Osteoblast (primary cell): ENCODE measurements around the gene PARVA. TPM values are rescaled to one million over a fixed set of nuclear protein-coding genes. Genes with fewer than 3 reads are reported as not detected.

Experiments
- DNase-seq: peaks from one replicate; pipeline ENCODE4 v3.0.0; 2011; ENCODE audit warnings: low spot score, mixed read lengths; ENCODE audit not compliant: insufficient read length; ENCODE audit errors: missing footprints
- H2AFZ ChIP-seq: 2 replicates; pipeline ENCODE4 v1.6.0; 2011; ENCODE audit warnings: mild to moderate bottlenecking, low read length
- H3K27ac ChIP-seq: 2 replicates; pipeline ENCODE4 v1.5.1; 2011; ENCODE audit warnings: mild to moderate bottlenecking, low read depth, low read length, moderate library complexity
- H3K27me3 ChIP-seq: 2 replicates; pipeline ENCODE4 v1.6.0; 2012; ENCODE audit warnings: mild to moderate bottlenecking, control low read depth, inconsistent platforms, low read length, moderate library complexity; ENCODE audit not compliant: insufficient read depth
- H3K36me3 ChIP-seq: 2 replicates; pipeline ENCODE4 v1.5.1; 2011; ENCODE audit warnings: mild to moderate bottlenecking, low read length, control low read depth, moderate library complexity; ENCODE audit not compliant: insufficient read depth
- H3K4me1 ChIP-seq: 2 replicates; pipeline ENCODE4 v1.5.1; 2011; ENCODE audit warnings: mild to moderate bottlenecking, low read length, control low read depth, moderate library complexity; ENCODE audit not compliant: insufficient read depth
- H3K4me2 ChIP-seq: 2 replicates; pipeline ENCODE4 v1.6.0; 2011; ENCODE audit warnings: mild to moderate bottlenecking, low read length; ENCODE audit not compliant: insufficient read depth
- H3K4me3 ChIP-seq: fragments of 200-600 bp; sonication (generic); 3 replicates; pipeline ENCODE4 v1.5.1; 2012; ENCODE audit warnings: mild to moderate bottlenecking, low read length, inconsistent platforms; ENCODE audit not compliant: insufficient read depth
- H3K79me2 ChIP-seq: 2 replicates; pipeline ENCODE4 v1.6.0; 2012; ENCODE audit warnings: mild to moderate bottlenecking, low read length, control low read depth, inconsistent platforms; ENCODE audit not compliant: insufficient read depth
- H3K9me3 ChIP-seq: 2 replicates; pipeline ENCODE4 v1.5.1; 2011; ENCODE audit warnings: low read depth, low read length, control low read depth
- H4K20me1 ChIP-seq: 2 replicates; pipeline ENCODE4 v1.6.0; 2012; ENCODE audit warnings: mild to moderate bottlenecking, low read length, control low read depth; ENCODE audit not compliant: insufficient read depth
- total RNA-seq: library from RNA; depleted of rRNA; stranded (reverse); fragments of >200 nt; gene quantifications from 2 replicates; pipeline ENCODE4 v1.2.3, GENCODE V29; 2012
- TF ChIP-seq, protein P1 (sequence below): IDR thresholded peaks from 2 replicates; pipeline ENCODE4 v1.5.1; 2011; ENCODE audit warnings: mild to moderate bottlenecking, low read depth, low read length, moderate library complexity; ENCODE audit errors: extremely low read depth

Gene PARVA
- total RNA-seq, 1 donor = 74.9 TPM

- Histone ChIP-seq H3K36me3 (no peaks in the 10 kb centered on the region), H3K9me3 (no peaks in the 10 kb centered on the region), H3K27me3 (no peaks in the 10 kb centered on the region), H3K27ac (no peak overlapping the region), H3K79me2 (no peaks in the 10 kb centered on the region), H2AFZ (no peak overlapping the region), H3K4me1 (peaks cover 41% of the 10 kb centered on the region), H3K4me3 (no peak overlapping the region), H3K4me2 (no peak overlapping the region), H4K20me1 (no peaks in the 10 kb centered on the region)
- no peak for DNase-seq
- TF ChIP-seq, protein P1, sequence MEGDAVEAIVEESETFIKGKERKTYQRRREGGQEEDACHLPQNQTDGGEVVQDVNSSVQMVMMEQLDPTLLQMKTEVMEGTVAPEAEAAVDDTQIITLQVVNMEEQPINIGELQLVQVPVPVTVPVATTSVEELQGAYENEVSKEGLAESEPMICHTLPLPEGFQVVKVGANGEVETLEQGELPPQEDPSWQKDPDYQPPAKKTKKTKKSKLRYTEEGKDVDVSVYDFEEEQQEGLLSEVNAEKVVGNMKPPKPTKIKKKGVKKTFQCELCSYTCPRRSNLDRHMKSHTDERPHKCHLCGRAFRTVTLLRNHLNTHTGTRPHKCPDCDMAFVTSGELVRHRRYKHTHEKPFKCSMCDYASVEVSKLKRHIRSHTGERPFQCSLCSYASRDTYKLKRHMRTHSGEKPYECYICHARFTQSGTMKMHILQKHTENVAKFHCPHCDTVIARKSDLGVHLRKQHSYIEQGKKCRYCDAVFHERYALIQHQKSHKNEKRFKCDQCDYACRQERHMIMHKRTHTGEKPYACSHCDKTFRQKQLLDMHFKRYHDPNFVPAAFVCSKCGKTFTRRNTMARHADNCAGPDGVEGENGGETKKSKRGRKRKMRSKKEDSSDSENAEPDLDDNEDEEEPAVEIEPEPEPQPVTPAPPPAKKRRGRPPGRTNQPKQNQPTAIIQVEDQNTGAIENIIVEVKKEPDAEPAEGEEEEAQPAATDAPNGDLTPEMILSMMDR = no peak
Measured at GRCh38 chr11:12542186-12542935, 165.0 kb downstream of the PARVA start.

DNA sequence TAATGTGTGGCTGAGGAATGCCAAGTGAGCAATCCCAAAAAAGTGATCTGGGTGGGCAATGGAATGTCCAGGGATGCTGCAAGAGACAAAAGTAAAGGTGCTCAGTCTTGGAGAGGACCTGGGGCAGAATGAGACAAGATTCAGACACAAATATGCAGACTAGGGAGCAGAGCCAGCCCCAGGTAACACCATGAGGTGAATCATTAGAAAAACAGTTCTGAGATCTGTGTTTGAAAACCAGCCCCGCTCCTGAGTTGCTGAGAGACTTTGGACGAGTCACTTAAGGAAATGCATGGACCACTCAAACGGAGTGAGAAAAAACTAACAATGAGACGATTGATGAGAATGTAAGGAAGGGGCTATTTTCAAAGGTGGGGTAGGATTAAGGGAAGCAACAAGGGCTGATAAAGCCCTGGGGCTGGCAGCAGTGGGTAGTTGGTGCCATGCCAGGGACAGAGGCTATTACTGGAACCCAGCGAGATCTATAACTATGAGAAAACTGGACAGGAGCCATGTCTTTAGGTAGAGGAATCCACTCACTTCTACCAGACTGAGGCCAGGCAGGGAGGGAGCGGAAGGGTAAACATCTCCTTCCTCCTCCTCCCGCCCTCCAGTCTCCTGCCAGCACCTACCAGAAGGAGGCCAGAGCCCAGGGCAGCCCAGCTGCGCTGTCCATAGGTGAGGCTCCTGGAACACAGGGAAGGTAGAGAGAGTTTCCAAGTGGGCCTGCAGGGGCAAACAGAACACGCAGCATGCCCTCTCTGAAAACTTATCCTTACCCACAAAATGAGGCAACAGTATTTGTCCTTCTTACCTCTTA lies 166.4 kb downstream of the PARVA start:
- peak; percentile 66 for DNase-seq
- no peak overlapping the region for H3K27ac ChIP-seq
- H3K27me3 ChIP-seq = no peaks in the 10 kb centered on the region
- H3K4me2 ChIP-seq = no peak overlapping the region
- H4K20me1 ChIP-seq = no peaks in the 10 kb centered on the region
- peaks cover 41% of the 10 kb centered on the region for H3K4me1 ChIP-seq
- no peaks in the 10 kb centered on the region for H3K36me3 ChIP-seq
- H3K79me2 ChIP-seq = no peaks in the 10 kb centered on the region
- no peak overlapping the region for H2AFZ ChIP-seq
- no peaks in the 10 kb centered on the region for H3K9me3 ChIP-seq
- TF ChIP-seq, protein P1 = no peak
- no peak overlapping the region for H3K4me3 ChIP-seq

- no peaks in the 10 kb centered on the region for H3K36me3 ChIP-seq
- no peak overlapping the region for H2AFZ ChIP-seq
Measured at GRCh38 chr11:12544986-12545775, 167.8 kb downstream of the PARVA start.

More at GRCh38 chr11:12544986-12545775, 167.8 kb downstream of the PARVA start:
- Histone ChIP-seq H3K79me2 (no peaks in the 10 kb centered on the region), H3K9me3 (no peaks in the 10 kb centered on the region), H3K4me1 (peaks cover 27% of the 10 kb centered on the region), H3K4me2 (no peak overlapping the region), H3K4me3 (no peak overlapping the region), H3K27ac (no peak overlapping the region), H3K27me3 (no peaks in the 10 kb centered on the region), H4K20me1 (no peaks in the 10 kb centered on the region)
- TF ChIP-seq, protein P1 = no peak
- DNase-seq = peak; percentile 72
